NCI-H2107 (cell line): ENCODE measurements around the gene EPHA3.

Experiments
- DNase-seq: peaks from one replicate; lab custom pipeline; 2025; lab: John Stamatoyannopoulos, UW

The EPHA3 gene

DNA sequence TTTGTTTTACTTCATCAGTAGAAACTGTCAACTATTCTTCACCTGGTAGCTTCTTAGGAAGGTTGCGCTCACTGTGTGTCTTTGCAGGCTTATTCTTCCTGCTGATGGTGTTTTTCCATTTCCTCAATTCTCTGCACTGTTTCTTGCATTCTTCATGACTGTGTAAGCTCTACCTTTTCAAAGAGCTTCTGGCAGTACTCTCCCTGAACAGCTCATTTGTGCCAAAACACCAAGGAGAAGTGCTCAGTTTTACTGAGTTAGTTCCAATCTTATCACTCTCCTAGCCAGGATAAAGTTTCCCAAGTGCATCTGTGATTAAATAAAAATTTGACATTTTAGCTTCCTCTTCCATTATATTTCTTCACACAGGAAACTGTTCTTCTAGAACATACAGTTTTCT lies 339.8 kb downstream of the EPHA3 start:
- DNase-seq, result no peak

- DNase-seq, result no peak
Measured at GRCh38 chr3:89449086-89449485, 341.7 kb downstream of the EPHA3 start.

DNA sequence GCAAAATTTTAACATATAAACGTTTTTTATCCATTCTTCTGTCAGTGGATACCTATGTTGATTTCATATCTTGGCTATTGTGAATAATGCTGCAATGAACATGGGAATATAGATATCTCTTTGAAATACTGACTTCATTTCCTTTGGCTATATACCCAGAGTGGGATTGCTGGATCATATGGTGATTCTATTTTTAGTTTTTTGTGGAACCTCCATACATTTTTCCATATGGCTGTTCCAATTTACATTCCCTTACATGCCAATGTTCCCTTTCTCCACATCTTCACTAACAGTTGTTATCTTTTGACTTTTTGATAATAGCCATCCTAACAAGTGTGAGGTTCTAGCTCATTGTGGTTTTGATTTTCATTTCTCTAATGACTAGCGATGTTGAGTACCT lies 344.6 kb downstream of the EPHA3 start:
- DNase-seq, result no peak

- no peak for DNase-seq
Measured at GRCh38 chr3:89455240-89455639, 347.8 kb downstream of the EPHA3 start.

DNA sequence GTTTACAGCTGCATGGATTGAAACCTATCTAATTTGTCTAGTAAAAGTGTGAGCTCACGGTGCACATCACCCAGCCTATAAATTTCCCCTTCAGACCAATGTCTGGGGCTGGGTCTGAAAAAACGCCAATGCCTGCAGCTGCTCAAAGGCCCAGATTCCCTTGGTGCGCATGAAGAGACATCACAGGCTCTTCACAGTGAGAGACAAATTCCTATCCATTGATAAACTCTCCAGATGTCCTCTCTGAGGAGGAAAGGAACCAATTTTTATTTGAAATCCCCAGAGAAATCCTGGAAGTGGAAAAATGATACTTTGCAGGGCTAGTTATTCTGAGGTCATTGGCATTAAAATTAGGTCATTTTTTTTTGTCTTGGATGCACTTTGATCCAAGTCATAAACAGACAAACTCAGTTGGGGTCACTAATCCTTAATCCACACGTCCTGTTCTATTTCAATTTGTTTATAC lies 360.5 kb downstream of the EPHA3 start:
- DNase-seq, result no peak

DNA sequence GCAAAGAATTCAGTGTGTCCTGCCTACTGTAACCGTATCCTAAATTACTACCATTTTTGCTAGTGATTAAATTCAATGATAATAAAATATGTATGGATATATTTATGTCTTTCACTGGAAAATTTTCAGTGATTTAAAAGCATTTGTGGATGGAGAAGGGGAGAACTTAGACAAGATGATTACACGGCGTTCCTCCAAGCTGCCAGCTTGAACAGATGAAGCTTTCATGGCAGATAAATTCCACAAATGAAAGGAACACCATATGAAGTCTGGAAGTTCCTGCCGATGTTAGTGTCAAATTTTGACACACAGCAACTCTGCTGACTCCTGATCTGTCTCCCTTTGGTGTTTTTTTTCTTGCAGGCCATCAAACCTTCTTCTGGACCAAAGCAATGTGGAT lies 364.7 kb downstream of the EPHA3 start:
- no peak for DNase-seq

- no peak for DNase-seq
Measured at GRCh38 chr3:89474333-89475130, 367.1 kb downstream of the EPHA3 start.

DNA sequence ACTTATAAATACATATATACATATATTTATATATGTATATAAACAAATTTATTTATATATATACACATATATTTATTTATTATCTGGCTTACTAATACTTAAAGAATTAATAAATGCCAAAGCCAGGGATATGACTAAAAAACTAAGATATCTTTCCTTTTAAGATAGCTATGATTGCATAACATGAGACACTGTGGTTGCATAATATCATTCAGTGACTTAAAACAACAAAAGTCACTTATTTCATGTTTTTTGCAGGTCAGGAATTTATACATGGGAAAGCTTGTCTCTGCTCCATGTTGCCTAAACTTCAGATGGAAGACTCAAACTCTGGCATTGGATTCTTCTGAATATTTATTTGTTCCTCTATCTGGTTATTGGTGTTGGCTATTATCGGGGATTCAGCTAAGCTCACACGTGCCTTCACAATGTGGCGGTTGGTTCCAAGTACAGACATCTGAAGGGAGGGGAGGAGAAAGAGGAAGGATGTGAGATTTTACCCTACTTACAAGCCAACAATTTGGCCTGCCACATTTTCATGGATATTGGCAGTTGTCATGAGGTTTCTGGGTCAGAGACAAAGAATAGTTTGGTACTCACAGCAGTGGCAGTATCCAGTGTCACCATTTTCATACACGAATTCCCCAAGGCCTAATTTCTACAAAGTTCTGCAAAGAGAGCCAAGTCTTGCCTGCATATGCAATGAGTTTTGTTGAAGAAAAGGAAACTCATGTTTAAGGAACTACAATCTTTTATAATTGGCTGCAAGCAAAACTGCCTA lies 381.6 kb downstream of the EPHA3 start:
- no peak for DNase-seq

- no peak for DNase-seq
Measured at GRCh38 chr3:89490129-89490528, 382.7 kb downstream of the EPHA3 start.

GRCh38 chr3:89494734-89495133 lies 387.3 kb downstream of the EPHA3 start:
- DNase-seq, result no peak

GRCh38 chr3:89503891-89504391 lies 396.5 kb downstream of the EPHA3 start:
- no peak for DNase-seq

- no peak for DNase-seq
Measured at GRCh38 chr3:89504432-89504831, 397.0 kb downstream of the EPHA3 start.

GRCh38 chr3:89506462-89507103 lies 399.2 kb downstream of the EPHA3 start:
- DNase-seq, result no peak

DNA sequence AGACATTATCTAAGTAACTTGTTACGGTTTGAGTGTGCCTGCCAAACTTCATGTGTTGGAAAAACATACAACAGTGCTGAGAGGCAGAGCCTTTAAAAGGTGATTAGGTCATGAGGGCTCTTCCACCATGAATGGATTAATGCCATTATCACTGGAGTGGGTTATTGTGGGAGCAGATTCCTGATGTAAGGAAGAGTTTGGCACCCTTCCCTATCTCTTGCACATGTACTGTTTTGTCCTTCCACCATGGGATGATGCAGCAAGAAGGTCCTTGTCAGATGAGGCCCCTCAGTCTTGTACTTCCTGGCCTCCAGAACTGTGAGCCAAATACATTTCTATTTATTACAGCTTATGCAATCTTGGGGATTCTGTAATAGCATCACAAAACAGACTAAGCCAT lies 413.9 kb downstream of the EPHA3 start:
- DNase-seq, result no peak

DNA sequence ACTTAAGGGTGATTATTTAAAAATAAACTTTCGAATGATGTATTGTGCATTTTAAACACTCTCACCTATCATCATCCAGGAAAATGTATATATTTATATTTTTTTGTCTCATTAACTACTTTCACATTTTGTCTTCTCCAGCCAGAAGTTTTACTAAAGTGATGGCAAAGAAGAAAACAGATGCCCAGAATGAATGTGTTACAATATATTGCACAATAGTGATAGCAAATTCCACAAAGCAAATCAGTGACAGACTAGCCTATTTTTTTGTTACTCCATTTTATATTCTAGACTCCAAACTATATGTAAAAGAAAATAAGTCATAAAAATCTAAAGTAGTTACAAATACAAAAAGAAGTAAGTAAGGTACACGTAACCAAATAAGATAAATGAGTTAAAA lies 414.7 kb downstream of the EPHA3 start:
- DNase-seq, result no peak

GRCh38 chr3:89525609-89526008 lies 418.2 kb downstream of the EPHA3 start:
- no peak for DNase-seq

- DNase-seq, result no peak
Measured at GRCh38 chr3:89527736-89528305, 420.4 kb downstream of the EPHA3 start.
